Heart right ventricle (tissue), 16 donors: Measurements from ENCODE around the gene S100G. TPM values are rescaled to one million over a fixed set of nuclear protein-coding genes. Genes with fewer than 3 reads are reported as not detected.

Experiments
- ATAC-seq, 8 donors: fragments of 200-7000 bp; cut with Tn5 transposase; one replicate each; pipeline ENCODE4 v1.9.1; 2020; ENCODE audit warnings: mild to moderate bottlenecking in 8 of 8, moderate library complexity in 8 of 8, moderate number of reproducible peaks in 1 of 8
- DNase-seq, 2 donors: peaks; one replicate each; pipeline ENCODE4 v3.0.0-alpha.2; 2020
- H3K27ac ChIP-seq, 10 donors: fragments of 200-600 bp; sonication (generic) in 2 of 10; one replicate each; pipeline versions ENCODE4 v1.5.0 to v1.8.0; 2020 to 2022; ENCODE audit warnings: mild to moderate bottlenecking in 3 of 10
- H3K27me3 ChIP-seq, 7 donors: fragments of 200-600 bp; one replicate each; pipeline ENCODE4 v1.8.0; 2021 to 2022; ENCODE audit warnings: mild to moderate bottlenecking in 2 of 7
- H3K36me3 ChIP-seq, 9 donors: fragments of 200-600 bp; sonication (generic) in 1 of 9; one replicate each; pipeline versions ENCODE4 v1.5.0 to v1.8.0; 2020 to 2022; ENCODE audit warnings: mild to moderate bottlenecking in 2 of 9
- H3K4me1 ChIP-seq, 9 donors: fragments of 200-600 bp; sonication (generic) in 1 of 9; one replicate each; pipeline versions ENCODE4 v1.5.0 to v1.8.0; 2020 to 2022; ENCODE audit warnings: mild to moderate bottlenecking in 4 of 9
- H3K4me3 ChIP-seq, 10 donors: fragments of 200-600 bp; sonication (generic) in 2 of 10; one replicate each; pipeline versions ENCODE4 v1.5.0 to v1.8.0; 2020 to 2022; ENCODE audit warnings: mild to moderate bottlenecking in 7 of 10, moderate library complexity in 2 of 10
- H3K9me3 ChIP-seq, 11 donors: fragments of 200-600 bp in 10 of 11; sonication (generic) in 2 of 11; one replicate each; pipeline versions ENCODE4 v1.5.0 to v1.8.0; 2013 to 2022; ENCODE audit warnings: mild to moderate bottlenecking in 2 of 11, control low read depth in 1 of 11, moderate library complexity in 1 of 11
- CTCF ChIP-seq, 9 donors: fragments of 200-600 bp; sonication (generic) in 2 of 9; IDR thresholded peaks; one replicate each; pipeline versions ENCODE4 v1.5.0 to v1.8.0; 2021 to 2022; ENCODE audit warnings: antibody characterized with exemption in 9 of 9, mild to moderate bottlenecking in 5 of 9, moderate library complexity in 1 of 9
- WGBS, 2 donors: extraction: QIAGEN DNeasy Blood & Tissue Kit; methylation state at CpG; one replicate each; pipeline ENCODE4 v1.1.7; 2013; ENCODE audit warnings: inconsistent platforms in 1 of 2; 5-methylcytosine and 5-hydroxymethylcytosine counted together
- intact Hi-C, 10 donors: fragments of 100-400 bp; cut with DNase I; formaldehyde crosslinking; loops; one replicate each; pipeline versions ENCODE4 v1.11.1 to v1.14.2; 2022
- polyA plus RNA-seq, 2 donors: library from polyadenylated mRNA; stranded (reverse); fragments of 200-250 nt; gene quantifications; one replicate each; pipeline ENCODE4 v1.2.3, GENCODE V29; 2013
- total RNA-seq, 10 donors: library from RNA; stranded (reverse); fragmentation: NEBNext Ultra II Directional in 3 of 10; extraction: Animal tissue kit (Norgen Biotek cat#: 25700) in 3 of 10; gene quantifications; one replicate each; pipeline versions ENCODE4 v1.2.1 to v1.2.4, GENCODE V29; 2021 to 2023
- donor health status: Arrhythmogenic right ventricular cardiomyopathy.
- donor health status: ischemic (EF 13 %, LVEDD 7.1; RV severe dilation, severe dysfunction).
- donor health status: healthy with polysubstance abuse.
- donor health status: DM: no; HTN: yes; CAD: no.
- donor health status: DM: no; HTN: no; CAD: no.
- donor health status: ischemic (EF 25% LVEDD 6.9; RV normal size, moderate dysfunction).
- donor health status: ischemic (EF 25% LVEDD 5.7; RV mildly dilated, moderate dysfunction).
- donor health status: healthy.
- donor health status: DM: yes; HTN: yes; CAD: no.
- donor health status: Ischemic cardiomyopathy.
- donor health status: ischemic (EF 35%, LVEDD 5.7; RV mildly dilated, moderate dysfunction).
- donor health status: nonischemic (EF 11% LVEDD 7.7; RV severe dilation, severe dysfunction).
- donor health status: DM: yes; HTN: yes; CAD: no.
- donor health status: PGD.
- donor health status: ischemic (EF 29% LVEDD 5.4; RV normal size, mild dysfunction).
- donor health status: nonischemic (EF 23%, LVEDD 6.1; RV moderate dilation, normal function).

S100G gene
- total and polyA plus RNA-seq, 12 donors: not detected

- Histone ChIP-seq H3K36me3 (peaks cover 0 to 43% (median 0%) of the 10 kb centered on the region in 9 donors), H3K27ac (no peak overlapping the region), H3K9me3 (no peaks in the 10 kb centered on the region), H3K4me3 (no peak overlapping the region), H3K4me1 (no peaks in the 10 kb centered on the region), H3K27me3 (peaks cover 0 to 32% (median 0%) of the 10 kb centered on the region in 7 donors)
- intact Hi-C loops: loop anchor here in 1 of 10 donors (10.0 kb wide), 1 partner anchor 546 kb away; the partner anchor contains the start of gene GRPR
- peak in 7 of 9 donors; percentile 14 to 48 (median 40) for TF ChIP-seq CTCF (IDR thresholded peaks at IDR 0.05)
- ATAC-seq (no peak), DNase-seq (no peak)
Observed at GRCh38 chrX:16671005-16671404, 21.0 kb downstream of the S100G start.

DNA sequence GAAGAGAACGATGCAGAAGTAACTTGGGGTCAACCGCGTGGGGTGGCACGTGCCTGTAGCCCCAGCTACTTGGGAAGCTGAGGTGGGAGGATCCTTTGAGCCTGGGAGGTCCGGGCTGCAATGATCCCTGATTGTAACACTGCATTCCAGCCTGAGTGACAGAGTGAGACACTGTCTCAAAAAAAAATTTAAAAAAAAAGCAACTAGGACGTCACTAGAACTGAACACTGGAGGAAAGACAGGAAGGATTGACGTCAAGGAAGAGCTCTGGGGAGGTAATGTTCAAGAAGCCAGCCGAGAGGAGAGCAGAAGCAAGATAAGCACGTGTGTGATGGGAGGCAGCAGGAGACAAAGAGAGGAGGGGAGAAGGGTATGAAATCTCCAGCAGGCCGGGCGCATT lies 28.7 kb downstream of the S100G start:
- no peak for DNase-seq
- Histone ChIP-seq H3K27me3 (peaks cover 0 to 70% (median 0%) of the 10 kb centered on the region in 7 donors), H3K4me3 (no peak overlapping the region), H3K4me1 (no peaks in the 10 kb centered on the region), H3K27ac (no peak overlapping the region), H3K9me3 (no peaks in the 10 kb centered on the region), H3K36me3 (peaks cover 0 to 85% (median 10%) of the 10 kb centered on the region in 9 donors)
- intact Hi-C loops: loop anchor here in 1 of 10 donors (10.0 kb wide), 1 partner anchor 554 kb away; the partner anchor contains the start of gene GRPR
- WGBS, 2 donors: 57 to 62% methylated on average over 11 of the region's 11 CpGs
- peak in 1 of 8 donors; percentile 44 for ATAC-seq
- TF ChIP-seq CTCF (IDR thresholded peaks at IDR 0.05): no peak

GRCh38 chrX:16683007-16683664 lies 33.2 kb downstream of the S100G start:
- peaks cover 0 to 55% (median 0%) of the 10 kb centered on the region in 7 donors for H3K27me3 ChIP-seq
- H3K4me3 ChIP-seq: no peak overlapping the region
- WGBS, 2 donors: 95 to 97% methylated on average over 7 of the region's 7 CpGs
- intact Hi-C loops: no loop called here
- no peak overlapping the region for H3K27ac ChIP-seq
- peaks cover 0 to 85% (median 10%) of the 10 kb centered on the region in 9 donors for H3K36me3 ChIP-seq
- no peak for TF ChIP-seq CTCF (IDR thresholded peaks at IDR 0.05)
- no peak for ATAC-seq
- DNase-seq: no peak
- no peaks in the 10 kb centered on the region for H3K9me3 ChIP-seq
- no peaks in the 10 kb centered on the region for H3K4me1 ChIP-seq

DNA sequence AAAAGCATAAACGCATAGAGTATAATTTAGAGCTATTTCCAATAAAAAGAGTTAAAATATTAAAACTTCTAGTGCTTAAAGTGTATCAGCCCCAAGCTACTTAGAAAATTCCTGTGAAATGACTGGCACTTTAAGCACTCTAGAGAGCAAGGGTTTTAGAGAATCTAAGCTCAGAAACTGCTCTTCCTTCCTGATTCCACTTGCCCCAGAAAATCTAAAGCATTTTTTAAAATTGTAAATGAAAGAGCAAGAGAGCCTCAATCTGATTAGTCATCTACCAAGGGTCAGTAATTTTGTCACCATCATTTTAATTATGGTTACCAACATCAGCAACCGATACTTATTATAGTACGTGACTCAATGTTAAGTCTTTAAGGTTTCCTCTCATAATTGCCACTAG lies 37.6 kb downstream of the S100G start:
- WGBS, 2 donors: 92 to 97% methylated on average over 3 of the region's 3 CpGs
- no peak overlapping the region for H3K4me3 ChIP-seq
- ATAC-seq: no peak

More for the DNA sequence above, 37.6 kb downstream of the S100G start:
- no peaks in the 10 kb centered on the region for H3K9me3 ChIP-seq
- no peak for DNase-seq
- H3K4me1 ChIP-seq: no peaks in the 10 kb centered on the region
- intact Hi-C loops: no loop called here
- peaks cover 0 to 82% (median 5%) of the 10 kb centered on the region in 9 donors for H3K36me3 ChIP-seq
- no peak for TF ChIP-seq CTCF (IDR thresholded peaks at IDR 0.05)
- peaks cover 0 to 36% (median 0%) of the 10 kb centered on the region in 7 donors for H3K27me3 ChIP-seq
- H3K27ac ChIP-seq: no peak overlapping the region
